Measurements from ENCODE around the gene ASS1.

DNA sequence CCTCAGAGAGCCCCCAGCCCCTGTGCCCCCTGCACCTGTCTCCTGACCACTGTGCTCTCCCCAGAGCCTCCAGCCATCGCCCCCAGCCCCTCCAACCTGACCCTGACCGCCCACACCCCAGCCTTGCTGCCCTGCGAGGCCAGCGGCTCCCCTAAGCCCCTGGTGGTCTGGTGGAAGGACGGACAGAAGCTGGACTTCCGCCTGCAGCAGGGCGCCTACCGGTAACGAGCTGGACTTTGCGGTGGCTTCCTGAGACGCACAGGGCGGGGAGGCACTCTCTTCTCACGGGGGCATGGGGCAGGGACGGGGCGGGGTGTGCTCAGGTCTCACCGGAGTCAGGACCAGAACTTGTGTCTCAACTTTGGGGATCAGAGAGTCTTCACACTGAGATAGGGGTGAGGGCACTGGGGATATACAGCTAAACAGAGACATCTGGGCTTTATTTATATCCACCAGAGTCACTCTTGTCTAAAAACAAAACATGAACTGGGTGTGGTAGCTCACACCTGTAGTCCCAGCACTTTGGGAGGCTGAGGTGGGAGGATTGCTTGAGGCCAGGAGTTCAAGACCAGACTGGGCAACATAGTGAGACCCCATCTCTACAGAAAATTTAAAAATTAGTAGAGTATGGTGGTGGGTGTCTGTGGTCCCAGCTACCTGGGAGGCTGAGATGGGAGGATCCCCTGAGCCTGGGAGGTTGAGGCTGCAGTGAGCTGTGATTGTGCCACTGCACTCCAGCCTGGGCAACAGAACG, 46.1 kb upstream of the ASS1 start:
- TF ChIP-seq, protein P1, sequence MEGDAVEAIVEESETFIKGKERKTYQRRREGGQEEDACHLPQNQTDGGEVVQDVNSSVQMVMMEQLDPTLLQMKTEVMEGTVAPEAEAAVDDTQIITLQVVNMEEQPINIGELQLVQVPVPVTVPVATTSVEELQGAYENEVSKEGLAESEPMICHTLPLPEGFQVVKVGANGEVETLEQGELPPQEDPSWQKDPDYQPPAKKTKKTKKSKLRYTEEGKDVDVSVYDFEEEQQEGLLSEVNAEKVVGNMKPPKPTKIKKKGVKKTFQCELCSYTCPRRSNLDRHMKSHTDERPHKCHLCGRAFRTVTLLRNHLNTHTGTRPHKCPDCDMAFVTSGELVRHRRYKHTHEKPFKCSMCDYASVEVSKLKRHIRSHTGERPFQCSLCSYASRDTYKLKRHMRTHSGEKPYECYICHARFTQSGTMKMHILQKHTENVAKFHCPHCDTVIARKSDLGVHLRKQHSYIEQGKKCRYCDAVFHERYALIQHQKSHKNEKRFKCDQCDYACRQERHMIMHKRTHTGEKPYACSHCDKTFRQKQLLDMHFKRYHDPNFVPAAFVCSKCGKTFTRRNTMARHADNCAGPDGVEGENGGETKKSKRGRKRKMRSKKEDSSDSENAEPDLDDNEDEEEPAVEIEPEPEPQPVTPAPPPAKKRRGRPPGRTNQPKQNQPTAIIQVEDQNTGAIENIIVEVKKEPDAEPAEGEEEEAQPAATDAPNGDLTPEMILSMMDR (conservative IDR thresholded peaks at IDR 0.05): no peak
- TF ChIP-seq ZFX (IDR thresholded peaks at IDR 0.05): no peak

All from C4-2B (cell line).